ENCODE data around the gene VPS37B.

Gene VPS37B

DNA sequence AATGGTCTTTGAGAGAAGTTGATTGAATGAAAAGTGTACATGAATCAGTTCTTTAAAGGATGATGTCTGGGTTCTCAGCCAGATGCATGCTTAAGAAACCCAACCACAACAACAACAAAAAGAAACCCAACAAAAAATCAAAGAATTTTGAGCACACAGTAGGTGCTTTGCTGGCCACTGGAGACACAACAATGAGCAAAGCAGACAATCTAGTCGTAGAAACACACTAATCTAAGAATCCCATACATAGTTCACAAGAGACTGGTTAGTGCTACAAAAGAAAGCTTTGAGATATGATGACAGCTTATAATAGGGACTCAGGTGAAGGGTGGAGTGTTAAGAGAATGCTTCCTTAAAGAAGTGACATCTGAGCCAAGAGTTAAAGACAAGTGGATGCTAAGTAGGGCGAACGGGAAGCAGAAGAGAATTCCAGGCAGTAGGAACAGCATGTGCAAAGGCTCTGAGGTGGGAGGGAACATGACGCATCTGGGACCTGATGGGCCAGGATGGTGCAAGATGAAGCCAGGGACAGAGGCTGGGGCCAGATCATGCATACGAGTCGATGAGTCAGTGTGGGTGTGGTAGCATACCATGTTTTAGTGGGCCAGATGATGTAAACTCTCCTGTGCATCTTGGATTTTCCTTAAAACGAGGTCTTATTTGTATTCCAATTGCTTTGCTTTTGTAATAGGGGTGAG, 65.3 kb downstream of the VPS37B start:
- TF ChIP-seq SUZ12 (IDR thresholded peaks at IDR 0.05; ENCODE audit: extremely low read depth, insufficient read depth, insufficient read length): no peak
- no peak for TF ChIP-seq ZNF274 (IDR thresholded peaks at IDR 0.05; ENCODE audit: low read depth, low read length)
- TF ChIP-seq YY1 (IDR thresholded peaks at IDR 0.05; ENCODE audit: insufficient read depth, insufficient read length): no peak
- Histone ChIP-seq H3K4me3 (ENCODE audit: insufficient read length, low read depth) (no peak overlapping the region), H3K9me3 (ENCODE audit: insufficient read depth, low read length) (no peaks in the 10 kb centered on the region), H3K9ac (ENCODE audit: insufficient read length, low read depth) (no peak overlapping the region), H3K27me3 (ENCODE audit: insufficient read depth, insufficient read length) (no peaks in the 10 kb centered on the region), H3K36me3 (ENCODE audit: insufficient read depth, insufficient read length, low read length) (no peaks in the 10 kb centered on the region), H3K4me1 (ENCODE audit: insufficient read depth, insufficient read length) (no peaks in the 10 kb centered on the region)
- no peak for DNase-seq (ENCODE audit: low read depth, low spot score)

DNA sequence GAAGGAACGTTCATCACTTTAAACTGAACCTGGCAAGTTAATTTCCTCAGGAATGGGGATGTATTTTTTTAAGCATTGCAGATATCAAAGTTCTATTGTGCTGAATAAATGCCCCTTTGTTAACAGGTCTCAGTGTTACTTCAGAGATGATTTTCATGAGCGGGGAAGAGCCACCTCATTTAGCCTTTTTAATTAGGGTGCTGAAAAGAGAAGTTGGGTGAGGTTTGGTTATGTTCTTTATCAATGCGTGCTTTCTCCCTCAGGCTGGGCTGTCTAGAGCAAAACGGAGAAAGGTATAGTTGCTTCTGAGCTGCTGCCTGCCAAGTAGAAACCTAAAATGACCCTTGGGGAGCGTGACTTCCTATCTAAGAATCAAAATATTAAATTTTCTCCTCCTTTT, 68.7 kb downstream of the VPS37B start:
- no peak for DNase-seq (ENCODE audit: low read depth, low spot score)
- no peaks in the 10 kb centered on the region for H3K27me3 ChIP-seq (ENCODE audit: insufficient read depth, insufficient read length)
- H3K36me3 ChIP-seq (ENCODE audit: insufficient read depth, insufficient read length, low read length): no peaks in the 10 kb centered on the region
- H3K4me1 ChIP-seq (ENCODE audit: insufficient read depth, insufficient read length): no peaks in the 10 kb centered on the region
- no peak overlapping the region for H3K9ac ChIP-seq (ENCODE audit: insufficient read length, low read depth)
- no peaks in the 10 kb centered on the region for H3K9me3 ChIP-seq (ENCODE audit: insufficient read depth, low read length)
- no peak overlapping the region for H3K4me3 ChIP-seq (ENCODE audit: insufficient read length, low read depth)
- TF ChIP-seq SUZ12 (IDR thresholded peaks at IDR 0.05; ENCODE audit: extremely low read depth, insufficient read depth, insufficient read length) (no peak), YY1 (IDR thresholded peaks at IDR 0.05; ENCODE audit: insufficient read depth, insufficient read length) (no peak), ZNF274 (IDR thresholded peaks at IDR 0.05; ENCODE audit: low read depth, low read length) (no peak)

DNA sequence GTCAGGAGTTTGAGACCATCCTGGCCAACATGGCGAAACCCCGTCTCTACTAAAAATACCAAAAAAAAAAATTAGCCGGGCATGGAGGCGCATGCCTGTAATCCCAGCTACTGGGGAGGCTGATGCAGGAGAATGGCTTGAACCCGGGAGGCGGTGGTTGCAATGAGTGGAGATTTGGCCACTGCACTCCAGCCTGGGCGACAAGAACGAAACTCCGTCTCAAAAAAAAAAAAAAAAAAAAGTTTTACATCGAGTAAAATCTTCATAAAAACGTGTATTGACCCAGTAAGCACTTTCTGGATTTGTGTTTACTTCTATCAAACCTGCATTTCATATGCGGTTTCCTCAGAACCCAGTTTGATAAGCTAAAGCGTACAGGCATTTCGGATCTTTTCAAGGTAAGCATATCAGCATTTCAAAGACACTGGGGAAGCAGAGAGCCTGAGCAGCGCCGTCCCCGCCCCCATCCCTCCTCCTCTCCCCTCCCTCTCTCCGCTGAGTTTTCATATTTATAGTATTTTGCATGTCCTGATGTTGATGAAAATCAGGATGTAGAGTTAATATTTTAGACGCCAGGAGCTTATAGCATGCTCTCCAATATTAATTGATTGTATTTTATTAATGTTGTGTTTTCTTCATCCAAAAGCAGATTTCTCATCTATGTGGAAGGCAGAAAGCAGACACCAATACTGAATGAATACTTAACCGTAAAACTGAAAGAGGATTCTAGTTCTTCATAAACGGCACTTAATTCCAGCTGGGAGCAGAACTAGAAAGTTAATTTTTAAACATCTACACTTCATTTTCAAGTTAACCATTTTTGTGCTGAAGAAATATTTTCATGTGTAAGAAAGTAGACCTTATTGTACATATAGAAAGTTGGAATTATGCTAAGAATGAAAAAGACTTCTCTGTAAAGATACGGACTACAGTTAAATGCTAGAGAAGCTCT, 69.9 kb downstream of the VPS37B start:
- no peaks in the 10 kb centered on the region for H3K36me3 ChIP-seq (ENCODE audit: insufficient read depth, insufficient read length, low read length)
- DNase-seq (ENCODE audit: low read depth, low spot score): no peak
- H3K4me1 ChIP-seq (ENCODE audit: insufficient read depth, insufficient read length): no peaks in the 10 kb centered on the region
- TF ChIP-seq SUZ12 (IDR thresholded peaks at IDR 0.05; ENCODE audit: extremely low read depth, insufficient read depth, insufficient read length): no peak
- TF ChIP-seq YY1 (IDR thresholded peaks at IDR 0.05; ENCODE audit: insufficient read depth, insufficient read length): no peak
- TF ChIP-seq ZNF274 (IDR thresholded peaks at IDR 0.05; ENCODE audit: low read depth, low read length): no peak
- H3K9ac ChIP-seq (ENCODE audit: insufficient read length, low read depth): no peak overlapping the region
- no peaks in the 10 kb centered on the region for H3K27me3 ChIP-seq (ENCODE audit: insufficient read depth, insufficient read length)
- H3K4me3 ChIP-seq (ENCODE audit: insufficient read length, low read depth): no peak overlapping the region
- no peaks in the 10 kb centered on the region for H3K9me3 ChIP-seq (ENCODE audit: insufficient read depth, low read length)

DNA sequence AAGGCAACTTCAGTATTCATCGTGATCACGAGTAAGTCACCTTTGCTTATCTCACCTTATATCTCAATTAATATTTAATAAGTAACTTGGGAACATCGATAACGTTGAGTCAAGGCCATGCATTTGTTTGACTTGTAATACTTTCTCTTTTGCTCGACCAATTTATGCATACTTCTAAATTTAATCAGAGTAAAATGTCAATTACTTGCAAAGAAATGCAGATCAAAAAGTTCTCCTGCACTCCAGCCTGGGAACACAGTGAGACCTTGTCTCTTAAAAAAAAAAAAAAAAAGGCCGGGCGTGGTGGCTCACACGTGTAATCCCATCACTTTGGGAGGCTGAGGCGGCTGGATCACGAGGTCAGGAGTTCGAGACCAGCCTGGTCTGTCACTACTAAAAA, 72.5 kb downstream of the VPS37B start:
- Histone ChIP-seq H3K4me3 (ENCODE audit: insufficient read length, low read depth) (no peak overlapping the region), H3K36me3 (ENCODE audit: insufficient read depth, insufficient read length, low read length) (no peaks in the 10 kb centered on the region), H3K27me3 (ENCODE audit: insufficient read depth, insufficient read length) (no peaks in the 10 kb centered on the region), H3K9ac (ENCODE audit: insufficient read length, low read depth) (no peak overlapping the region), H3K4me1 (ENCODE audit: insufficient read depth, insufficient read length) (peaks cover 1% of the 10 kb centered on the region), H3K9me3 (ENCODE audit: insufficient read depth, low read length) (no peaks in the 10 kb centered on the region)
- no peak for DNase-seq (ENCODE audit: low read depth, low spot score)
- TF ChIP-seq ZNF274 (IDR thresholded peaks at IDR 0.05; ENCODE audit: low read depth, low read length): no peak
- no peak for TF ChIP-seq SUZ12 (IDR thresholded peaks at IDR 0.05; ENCODE audit: extremely low read depth, insufficient read depth, insufficient read length)
- no peak for TF ChIP-seq YY1 (IDR thresholded peaks at IDR 0.05; ENCODE audit: insufficient read depth, insufficient read length)

DNA sequence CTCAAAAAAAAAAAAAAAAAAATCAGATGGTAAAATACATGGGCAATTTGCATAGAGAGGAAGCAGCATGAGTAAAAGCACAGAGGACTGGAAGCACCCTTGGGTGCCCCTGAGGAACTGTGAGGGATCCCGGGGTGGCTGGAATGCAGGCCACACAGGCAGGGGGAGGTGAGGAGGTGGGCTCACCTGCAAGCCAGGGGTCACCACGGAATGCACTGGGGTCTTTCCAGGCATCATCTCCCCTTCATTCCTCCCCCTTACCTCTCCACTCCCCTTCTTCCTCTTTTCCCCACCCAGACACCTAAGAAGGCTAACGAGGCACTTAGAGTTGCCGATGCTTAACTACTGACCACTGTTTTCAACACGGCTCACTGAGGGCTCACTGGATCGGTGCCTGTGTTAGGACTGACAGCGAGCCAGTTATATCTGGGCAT, 75.1 kb downstream of the VPS37B start:
- Histone ChIP-seq H3K4me3 (ENCODE audit: insufficient read length, low read depth) (no peak overlapping the region), H3K9me3 (ENCODE audit: insufficient read depth, low read length) (no peaks in the 10 kb centered on the region), H3K9ac (ENCODE audit: insufficient read length, low read depth) (no peak overlapping the region), H3K27me3 (ENCODE audit: insufficient read depth, insufficient read length) (no peaks in the 10 kb centered on the region), H3K4me1 (ENCODE audit: insufficient read depth, insufficient read length) (peaks cover 1% of the 10 kb centered on the region), H3K36me3 (ENCODE audit: insufficient read depth, insufficient read length, low read length) (no peaks in the 10 kb centered on the region)
- TF ChIP-seq YY1 (IDR thresholded peaks at IDR 0.05; ENCODE audit: insufficient read depth, insufficient read length) (no peak), SUZ12 (IDR thresholded peaks at IDR 0.05; ENCODE audit: extremely low read depth, insufficient read depth, insufficient read length) (no peak), ZNF274 (IDR thresholded peaks at IDR 0.05; ENCODE audit: low read depth, low read length) (no peak)
- DNase-seq (ENCODE audit: low read depth, low spot score): no peak

DNA sequence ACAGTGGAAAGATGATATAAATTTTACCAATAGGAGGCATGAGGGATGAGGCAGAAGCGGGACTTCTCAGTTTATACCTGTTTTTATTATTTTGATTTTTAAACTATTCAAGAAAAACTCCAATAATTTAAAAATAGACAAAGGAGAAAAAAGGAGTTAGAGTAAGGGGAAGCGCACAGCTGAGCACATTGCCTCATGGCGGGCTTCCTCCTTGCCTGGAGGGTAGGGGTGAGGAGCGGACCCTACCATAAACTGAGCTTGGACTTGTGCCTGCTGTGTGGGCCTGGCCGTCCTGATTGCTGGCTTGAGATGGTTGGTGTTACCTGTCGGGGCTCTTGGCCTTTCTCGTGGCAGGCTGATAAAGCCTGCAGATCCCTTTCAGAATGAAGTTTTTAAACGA, 75.8 kb downstream of the VPS37B start:
- Histone ChIP-seq H3K9ac (ENCODE audit: insufficient read length, low read depth) (no peak overlapping the region), H3K36me3 (ENCODE audit: insufficient read depth, insufficient read length, low read length) (no peaks in the 10 kb centered on the region), H3K9me3 (ENCODE audit: insufficient read depth, low read length) (no peaks in the 10 kb centered on the region), H3K27me3 (ENCODE audit: insufficient read depth, insufficient read length) (no peaks in the 10 kb centered on the region), H3K4me3 (ENCODE audit: insufficient read length, low read depth) (no peak overlapping the region), H3K4me1 (ENCODE audit: insufficient read depth, insufficient read length) (peaks cover 1% of the 10 kb centered on the region)
- no peak for DNase-seq (ENCODE audit: low read depth, low spot score)
- TF ChIP-seq YY1 (IDR thresholded peaks at IDR 0.05; ENCODE audit: insufficient read depth, insufficient read length): no peak
- TF ChIP-seq SUZ12 (IDR thresholded peaks at IDR 0.05; ENCODE audit: extremely low read depth, insufficient read depth, insufficient read length): no peak
- no peak for TF ChIP-seq ZNF274 (IDR thresholded peaks at IDR 0.05; ENCODE audit: low read depth, low read length)

DNA sequence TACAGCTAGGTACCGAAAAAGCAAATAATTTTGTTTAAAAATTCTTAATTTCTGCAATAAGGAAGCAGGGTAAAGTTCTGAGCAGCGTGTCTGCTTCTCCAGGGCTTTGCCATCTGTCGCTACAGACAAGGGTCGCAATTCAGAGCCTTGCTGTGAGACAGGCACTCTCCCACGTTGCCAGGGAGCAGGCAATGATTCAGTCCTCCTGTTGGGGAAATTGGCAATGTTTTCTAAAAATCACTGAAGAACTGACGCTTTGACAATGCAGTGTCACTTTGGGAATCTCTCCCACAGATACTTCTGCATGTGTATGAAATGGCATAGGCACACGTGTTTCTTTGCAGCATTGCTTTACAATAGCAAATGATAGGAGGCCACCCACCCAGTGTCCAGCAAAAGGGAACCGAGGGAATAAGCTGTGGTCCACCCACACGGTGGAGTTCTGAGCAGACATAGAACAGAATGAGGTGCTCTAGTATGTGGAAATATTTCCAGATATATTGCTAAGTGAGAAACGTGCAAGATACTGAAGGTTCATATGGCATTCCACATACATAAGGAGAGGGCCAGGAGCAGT, 76.6 kb downstream of the VPS37B start:
- Histone ChIP-seq H3K4me1 (ENCODE audit: insufficient read depth, insufficient read length) (peaks cover 1% of the 10 kb centered on the region), H3K27me3 (ENCODE audit: insufficient read depth, insufficient read length) (no peaks in the 10 kb centered on the region), H3K9ac (ENCODE audit: insufficient read length, low read depth) (no peak overlapping the region), H3K36me3 (ENCODE audit: insufficient read depth, insufficient read length, low read length) (no peaks in the 10 kb centered on the region), H3K9me3 (ENCODE audit: insufficient read depth, low read length) (no peaks in the 10 kb centered on the region), H3K4me3 (ENCODE audit: insufficient read length, low read depth) (no peak overlapping the region)
- no peak for DNase-seq (ENCODE audit: low read depth, low spot score)
- no peak for TF ChIP-seq YY1 (IDR thresholded peaks at IDR 0.05; ENCODE audit: insufficient read depth, insufficient read length)
- no peak for TF ChIP-seq SUZ12 (IDR thresholded peaks at IDR 0.05; ENCODE audit: extremely low read depth, insufficient read depth, insufficient read length)
- no peak for TF ChIP-seq ZNF274 (IDR thresholded peaks at IDR 0.05; ENCODE audit: low read depth, low read length)
